Measurements from ENCODE around the gene COPZ2. TPM values are rescaled to one million over a fixed set of nuclear protein-coding genes. Genes with fewer than 3 reads are reported as not detected.

COPZ2 gene
- total and polyA plus RNA-seq, 9 of the 15 experiments (the other 6 are each of a cell fraction or from before 2014, with no cell fraction given): 0.22 to 0.49 TPM; not detected in 7

DNA sequence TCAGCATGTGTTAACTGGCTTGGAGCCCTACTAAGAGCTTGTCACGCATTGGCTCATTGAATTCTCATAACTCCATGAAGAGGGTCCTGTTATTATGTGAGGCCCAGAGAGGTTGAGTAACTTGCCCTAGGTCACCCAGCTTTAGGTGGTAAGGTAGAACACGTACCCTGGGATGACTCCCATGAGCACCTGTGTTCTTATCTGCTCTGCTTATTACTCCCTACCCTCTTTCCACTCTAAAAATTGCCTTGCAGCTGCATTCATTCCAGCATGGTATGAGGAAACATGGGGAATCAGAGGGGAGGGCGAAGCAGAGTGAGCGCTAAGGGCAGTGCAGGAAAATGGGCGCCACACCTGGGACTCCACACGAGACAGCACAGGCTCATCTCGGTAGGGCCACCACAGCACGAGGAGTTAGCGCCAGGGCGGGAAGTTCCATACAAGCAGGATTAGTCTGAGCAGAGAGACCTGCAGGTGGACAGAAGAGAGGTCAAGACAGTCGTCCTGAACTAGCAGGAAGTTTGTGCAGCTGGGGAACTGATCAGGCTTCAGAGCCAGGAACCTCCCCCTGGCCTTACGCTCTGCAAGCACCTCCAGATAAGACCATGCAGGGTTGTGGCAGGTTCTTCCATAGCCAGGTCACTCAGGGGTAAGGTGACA is 10.1 kb downstream of the COPZ2 start (continued):
- TF ChIP-seq FOXM1 (IDR thresholded peaks at IDR 0.05; ENCODE audit: low read depth) (no peak), FOXM1 (CRISPR knock-in tag; IDR thresholded peaks at IDR 0.05; ENCODE audit: low read depth) (no peak), MAFK (IDR thresholded peaks at IDR 0.05; ENCODE audit: low read length) (no peak), ZNF282 (CRISPR knock-in tag; IDR thresholded peaks at IDR 0.05) (no peak), KDM1A (IDR thresholded peaks at IDR 0.05) (peak in 1 of 2 experiments; percentile 1; a peak in 2 of 4 replicates), GATAD2B (IDR thresholded peaks at IDR 0.05; ENCODE audit: borderline replicate concordance) (no peak), POLR2G (IDR thresholded peaks at IDR 0.05; ENCODE audit: low read depth, low read length) (no peak), NFYB (IDR thresholded peaks at IDR 0.05; ENCODE audit: extremely low read depth, insufficient read length) (no peak), DACH1 (IDR thresholded peaks at IDR 0.05; ENCODE audit: partially characterized antibody) (no peak), BCOR (IDR thresholded peaks at IDR 0.05) (peak; percentile 93), RCOR1 (IDR thresholded peaks at IDR 0.05; ENCODE audit: borderline replicate concordance in 1 of 2, low read depth in 2 of 2, low read length in 2 of 2) (0 out of 4 replicates have a peak, but pooled peaks of 1 of the 2 experiments have one; percentile 44), ZNF830 (CRISPR knock-in tag; IDR thresholded peaks at IDR 0.05) (no peak), ZBTB17 (CRISPR knock-in tag; IDR thresholded peaks at IDR 0.05) (no peak), CBFA2T2 (conservative IDR thresholded peaks at IDR 0.05) (0 out of 2 replicates have a peak, but pooled peaks have one; percentile 16), SMC3 (conservative IDR thresholded peaks at IDR 0.05; ENCODE audit: insufficient read depth, low read depth, low read length) (no peak), MEIS2 (IDR thresholded peaks at IDR 0.05; ENCODE audit: partially characterized antibody) (peak; percentile 36), EZH2 (IDR thresholded peaks at IDR 0.05; ENCODE audit: borderline replicate concordance, low read depth, low read length) (no peak), NCOA2 (IDR thresholded peaks at IDR 0.05; ENCODE audit: partially characterized antibody in 2 of 2) (no peak), DIDO1 (tag; IDR thresholded peaks at IDR 0.05; ENCODE audit: low read depth) (no peak), EWSR1 (IDR thresholded peaks at IDR 0.05; ENCODE audit: borderline replicate concordance, low read depth, partially characterized antibody) (no peak)
- TF ChIP-seq, protein P1, sequence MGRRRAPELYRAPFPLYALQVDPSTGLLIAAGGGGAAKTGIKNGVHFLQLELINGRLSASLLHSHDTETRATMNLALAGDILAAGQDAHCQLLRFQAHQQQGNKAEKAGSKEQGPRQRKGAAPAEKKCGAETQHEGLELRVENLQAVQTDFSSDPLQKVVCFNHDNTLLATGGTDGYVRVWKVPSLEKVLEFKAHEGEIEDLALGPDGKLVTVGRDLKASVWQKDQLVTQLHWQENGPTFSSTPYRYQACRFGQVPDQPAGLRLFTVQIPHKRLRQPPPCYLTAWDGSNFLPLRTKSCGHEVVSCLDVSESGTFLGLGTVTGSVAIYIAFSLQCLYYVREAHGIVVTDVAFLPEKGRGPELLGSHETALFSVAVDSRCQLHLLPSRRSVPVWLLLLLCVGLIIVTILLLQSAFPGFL (CRISPR knock-in tag; IDR thresholded peaks at IDR 0.05): no peak
- TF ChIP-seq, protein P2, sequence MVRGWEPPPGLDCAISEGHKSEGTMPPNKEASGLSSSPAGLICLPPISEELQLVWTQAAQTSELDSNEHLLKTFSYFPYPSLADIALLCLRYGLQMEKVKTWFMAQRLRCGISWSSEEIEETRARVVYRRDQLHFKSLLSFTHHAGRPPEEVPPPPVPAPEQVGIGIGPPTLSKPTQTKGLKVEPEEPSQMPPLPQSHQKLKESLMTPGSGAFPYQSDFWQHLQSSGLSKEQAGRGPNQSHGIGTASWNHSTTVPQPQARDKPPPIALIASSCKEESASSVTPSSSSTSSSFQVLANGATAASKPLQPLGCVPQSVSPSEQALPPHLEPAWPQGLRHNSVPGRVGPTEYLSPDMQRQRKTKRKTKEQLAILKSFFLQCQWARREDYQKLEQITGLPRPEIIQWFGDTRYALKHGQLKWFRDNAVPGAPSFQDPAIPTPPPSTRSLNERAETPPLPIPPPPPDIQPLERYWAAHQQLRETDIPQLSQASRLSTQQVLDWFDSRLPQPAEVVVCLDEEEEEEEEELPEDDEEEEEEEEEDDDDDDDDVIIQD (CRISPR knock-in tag; IDR thresholded peaks at IDR 0.05): no peak
- TF ChIP-seq, protein P3, sequence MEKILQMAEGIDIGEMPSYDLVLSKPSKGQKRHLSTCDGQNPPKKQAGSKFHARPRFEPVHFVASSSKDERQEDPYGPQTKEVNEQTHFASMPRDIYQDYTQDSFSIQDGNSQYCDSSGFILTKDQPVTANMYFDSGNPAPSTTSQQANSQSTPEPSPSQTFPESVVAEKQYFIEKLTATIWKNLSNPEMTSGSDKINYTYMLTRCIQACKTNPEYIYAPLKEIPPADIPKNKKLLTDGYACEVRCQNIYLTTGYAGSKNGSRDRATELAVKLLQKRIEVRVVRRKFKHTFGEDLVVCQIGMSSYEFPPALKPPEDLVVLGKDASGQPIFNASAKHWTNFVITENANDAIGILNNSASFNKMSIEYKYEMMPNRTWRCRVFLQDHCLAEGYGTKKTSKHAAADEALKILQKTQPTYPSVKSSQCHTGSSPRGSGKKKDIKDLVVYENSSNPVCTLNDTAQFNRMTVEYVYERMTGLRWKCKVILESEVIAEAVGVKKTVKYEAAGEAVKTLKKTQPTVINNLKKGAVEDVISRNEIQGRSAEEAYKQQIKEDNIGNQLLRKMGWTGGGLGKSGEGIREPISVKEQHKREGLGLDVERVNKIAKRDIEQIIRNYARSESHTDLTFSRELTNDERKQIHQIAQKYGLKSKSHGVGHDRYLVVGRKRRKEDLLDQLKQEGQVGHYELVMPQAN (IDR thresholded peaks at IDR 0.05; ENCODE audit: borderline replicate concordance): no peak

All from K562 (cell line).